GM12878 (cell line): Measurements from ENCODE around the gene NUP210. TPM values are rescaled to one million over a fixed set of nuclear protein-coding genes. Genes with fewer than 3 reads are reported as not detected.

Source experiments
- CEBPZ ChIP-seq: fragments of 150-350 bp; IDR thresholded peaks from 2 replicates; pipeline ENCODE4 v1.6.1; 2016; ENCODE audit warnings: low read depth, low read length
- CHD1 ChIP-seq: IDR thresholded peaks from 2 replicates; pipeline ENCODE4 v1.6.1; 2012; ENCODE audit warnings: low read depth, low read length, improper control_type of control experiment
- E2F8 ChIP-seq: fragments of 450-650 bp; IDR thresholded peaks from 2 replicates; pipeline ENCODE4 v1.6.1; 2018; ENCODE audit warnings: mild to moderate bottlenecking, low read depth, moderate library complexity; ENCODE audit not compliant: partially characterized antibody
- IKZF2 ChIP-seq, 2 experiments: fragments of 450-650 bp; IDR thresholded peaks; 2 replicates each; pipeline ENCODE4 v1.6.1; 2017; ENCODE audit warnings: mild to moderate bottlenecking in 2 of 2, moderate library complexity in 2 of 2
- IRF4 ChIP-seq: IDR thresholded peaks from 2 replicates; pipeline ENCODE4 v1.6.1; 2011; ENCODE audit warnings: low read depth, low read length
- polyA plus RNA-seq, 11 experiments: library from polyadenylated mRNA; depleted of rRNA in 4 of 11; unstranded in 6 of 11; stranded (reverse) in 5 of 11; fragments of >200 nt; fragmentation: Nextera tagmentation in 4 of 11; fragmentation: Illumina TruSeq in 1 of 11; extraction: Ambion mirVana in 4 of 11; extraction: Trizol in 1 of 11; gene quantifications; 1 replicate in 1 of 11; 2 replicates in 10 of 11; pipeline versions ENCODE4 v1.2.1 to v1.2.3, GENCODE V29; 2011 to 2016; ENCODE audit warnings: inconsistent platforms in 2 of 11, missing spikeins in 2 of 11, low read depth in 1 of 11
- total RNA-seq, 4 experiments: library from RNA; depleted of rRNA in 3 of 4; stranded (reverse); fragments of >200 nt in 3 of 4; fragmentation: Illumina TruSeq in 1 of 4; extraction: Trizol in 1 of 4; gene quantifications; 2 replicates each; pipeline versions ENCODE4 v1.2.1 to v1.2.3, GENCODE V29; 2013 to 2021
- TF ChIP-seq, protein P1 (sequence below): fragments of 450-650 bp; formaldehyde crosslinking; IDR thresholded peaks from 2 replicates; pipeline ENCODE4 v1.4.0; 2022; ENCODE audit warnings: mild to moderate bottlenecking, moderate library complexity

NUP210 gene
- total and polyA plus RNA-seq, 10 of the 15 experiments (the other 5 are each of a cell fraction or from before 2014, with no cell fraction given): 2.9 to 150 (median 76.0) TPM

DNA sequence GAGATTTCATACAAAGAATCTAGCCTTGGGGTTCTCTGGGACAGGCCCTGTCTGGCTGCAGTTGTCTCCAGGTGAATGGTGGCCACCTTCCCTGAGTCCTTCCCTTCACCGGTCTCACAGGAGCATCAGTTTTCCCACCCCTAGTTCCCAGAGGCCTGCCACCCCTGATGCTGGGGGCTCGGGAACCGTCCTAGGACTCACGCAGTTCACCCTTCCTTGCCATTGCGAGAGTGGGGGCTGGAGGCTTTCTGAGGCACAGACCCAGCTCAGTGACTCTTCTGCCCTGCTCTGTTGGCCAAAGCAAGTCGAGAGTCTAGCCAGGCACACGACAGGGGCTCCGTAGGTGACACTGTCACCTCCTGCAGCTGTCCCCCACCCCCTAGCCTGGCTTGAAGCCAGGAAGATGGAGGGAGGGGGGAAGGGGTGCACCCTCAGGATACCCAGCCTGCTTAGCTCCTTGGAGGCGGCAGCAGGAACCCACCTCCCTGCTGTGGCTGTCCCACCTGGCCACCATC is 130.3 kb downstream of the NUP210 start (continued):
- TF ChIP-seq E2F8: no peak
- no peak for TF ChIP-seq CEBPZ
- TF ChIP-seq CHD1: no peak
- TF ChIP-seq IRF4: no peak
- no peak for TF ChIP-seq IKZF2 (IDR thresholded peaks at IDR 0.05)
- TF ChIP-seq, protein P1, sequence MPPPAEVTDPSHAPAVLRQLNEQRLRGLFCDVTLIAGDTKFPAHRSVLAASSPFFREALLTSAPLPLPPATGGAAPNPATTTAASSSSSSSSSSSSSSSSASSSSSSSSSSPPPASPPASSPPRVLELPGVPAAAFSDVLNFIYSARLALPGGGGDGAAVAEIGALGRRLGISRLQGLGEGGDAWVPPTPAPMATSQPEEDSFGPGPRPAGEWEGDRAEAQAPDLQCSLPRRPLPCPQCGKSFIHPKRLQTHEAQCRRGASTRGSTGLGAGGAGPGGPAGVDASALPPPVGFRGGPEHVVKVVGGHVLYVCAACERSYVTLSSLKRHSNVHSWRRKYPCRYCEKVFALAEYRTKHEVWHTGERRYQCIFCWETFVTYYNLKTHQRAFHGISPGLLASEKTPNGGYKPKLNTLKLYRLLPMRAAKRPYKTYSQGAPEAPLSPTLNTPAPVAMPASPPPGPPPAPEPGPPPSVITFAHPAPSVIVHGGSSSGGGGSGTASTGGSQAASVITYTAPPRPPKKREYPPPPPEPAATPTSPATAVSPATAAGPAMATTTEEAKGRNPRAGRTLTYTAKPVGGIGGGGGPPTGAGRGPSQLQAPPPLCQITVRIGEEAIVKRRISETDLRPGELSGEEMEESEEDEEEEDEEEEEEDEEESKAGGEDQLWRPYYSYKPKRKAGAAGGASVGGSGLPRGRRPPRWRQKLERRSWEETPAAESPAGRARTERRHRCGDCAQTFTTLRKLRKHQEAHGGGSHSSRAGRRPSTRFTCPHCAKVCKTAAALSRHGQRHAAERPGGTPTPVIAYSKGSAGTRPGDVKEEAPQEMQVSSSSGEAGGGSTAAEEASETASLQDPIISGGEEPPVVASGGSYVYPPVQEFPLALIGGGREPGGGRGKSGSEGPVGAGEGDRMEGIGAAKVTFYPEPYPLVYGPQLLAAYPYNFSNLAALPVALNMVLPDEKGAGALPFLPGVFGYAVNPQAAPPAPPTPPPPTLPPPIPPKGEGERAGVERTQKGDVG (CRISPR knock-in tag): no peak
